Neuron (in vitro differentiated cells): ENCODE measurements around the gene ZNF785.
"Not testable (repeated sequence)": the region's sequence is repeated elsewhere in the genome, so short reads cannot be mapped to it uniquely, and the experiment has no call there.

Experiments used
- H2AFZ ChIP-seq: one replicate; pipeline ENCODE4 v1.6.1; 2013; ENCODE audit warnings: low read depth, mild to moderate bottlenecking, inconsistent platforms, low read length, moderate library complexity
- H3K27me3 ChIP-seq: one replicate; pipeline ENCODE4 v1.6.1; 2013; ENCODE audit warnings: low read length; ENCODE audit not compliant: insufficient read depth
- H3K36me3 ChIP-seq: one replicate; pipeline ENCODE4 v1.6.1; 2013; ENCODE audit warnings: low read length; ENCODE audit not compliant: insufficient read depth
- H3K4me1 ChIP-seq: one replicate; pipeline ENCODE4 v1.6.1; 2013; ENCODE audit warnings: low read length; ENCODE audit not compliant: insufficient read depth
- H3K4me3 ChIP-seq: 2 replicates; pipeline ENCODE4 v1.5.1; 2013; ENCODE audit warnings: mild to moderate bottlenecking, low read length, moderate library complexity
- H3K9me3 ChIP-seq: one replicate; pipeline ENCODE4 v1.6.1; 2013; ENCODE audit warnings: low read length

ZNF785 gene

DNA sequence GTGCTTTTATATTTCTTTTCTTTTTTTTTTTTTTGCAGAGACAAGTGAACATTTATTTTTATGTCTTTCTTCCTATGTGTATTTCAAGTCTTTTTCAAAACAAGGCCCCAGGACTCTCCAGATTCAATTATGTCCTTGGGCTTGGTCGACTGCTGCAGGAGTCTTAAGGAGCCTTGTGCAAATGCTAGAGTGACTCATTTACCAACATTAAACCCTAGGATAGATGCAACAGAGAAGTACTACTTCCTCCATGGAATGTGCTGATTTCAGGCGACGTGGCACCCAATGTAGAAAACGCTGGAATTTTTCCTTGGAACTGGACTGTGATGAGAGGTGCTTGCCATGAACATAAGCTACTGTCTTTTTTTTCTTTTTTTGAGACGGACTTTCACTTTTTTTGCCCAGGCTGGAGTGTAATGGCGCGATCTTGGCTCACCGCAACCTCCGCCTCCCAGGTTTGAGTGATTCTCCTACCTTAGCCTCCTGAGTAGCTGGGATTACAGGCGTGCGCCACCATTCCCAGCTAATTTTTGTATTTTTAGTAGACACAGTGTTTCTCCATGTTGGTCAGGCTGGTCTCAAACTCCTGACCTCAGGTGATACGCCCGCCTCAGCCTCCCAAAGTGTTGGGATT is 49.0 kb downstream of the ZNF785 start:
- not testable (repeated sequence) for H3K9me3 ChIP-seq, H3K4me3 ChIP-seq, H2AFZ ChIP-seq, H3K36me3 ChIP-seq, H3K27me3 ChIP-seq
- H3K4me1 ChIP-seq, result peaks cover 14% of the 10 kb centered on the region

DNA sequence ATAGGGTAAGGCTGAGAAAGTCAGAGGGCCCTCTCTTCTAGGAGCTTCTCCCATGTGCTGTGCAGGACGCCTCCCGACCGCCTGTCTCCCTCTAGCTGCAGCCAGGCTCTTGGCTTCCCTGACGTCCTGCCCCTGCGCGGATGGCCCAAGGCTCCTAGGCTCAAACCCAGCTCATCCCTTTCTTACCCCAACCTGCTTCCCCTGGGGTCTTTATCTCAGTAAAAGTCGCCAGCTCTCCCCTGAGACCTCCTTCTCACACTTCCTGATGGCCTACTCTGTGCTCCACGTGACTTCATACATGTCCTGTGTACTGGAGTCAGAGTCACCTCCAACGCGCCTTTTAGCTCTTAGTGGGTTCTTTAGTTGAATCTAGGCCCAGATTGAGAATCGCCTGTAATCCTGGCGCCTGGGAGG is 49.7 kb downstream of the ZNF785 start:
- H3K36me3 ChIP-seq, result no peaks in the 10 kb centered on the region
- no peaks in the 10 kb centered on the region for H3K27me3 ChIP-seq
- peak overlapping the region; percentile 78 for H2AFZ ChIP-seq
- peaks cover 7% of the 10 kb centered on the region for H3K4me1 ChIP-seq
- H3K9me3 ChIP-seq, result no peaks in the 10 kb centered on the region
- peak overlapping the region; percentile 63 for H3K4me3 ChIP-seq

DNA sequence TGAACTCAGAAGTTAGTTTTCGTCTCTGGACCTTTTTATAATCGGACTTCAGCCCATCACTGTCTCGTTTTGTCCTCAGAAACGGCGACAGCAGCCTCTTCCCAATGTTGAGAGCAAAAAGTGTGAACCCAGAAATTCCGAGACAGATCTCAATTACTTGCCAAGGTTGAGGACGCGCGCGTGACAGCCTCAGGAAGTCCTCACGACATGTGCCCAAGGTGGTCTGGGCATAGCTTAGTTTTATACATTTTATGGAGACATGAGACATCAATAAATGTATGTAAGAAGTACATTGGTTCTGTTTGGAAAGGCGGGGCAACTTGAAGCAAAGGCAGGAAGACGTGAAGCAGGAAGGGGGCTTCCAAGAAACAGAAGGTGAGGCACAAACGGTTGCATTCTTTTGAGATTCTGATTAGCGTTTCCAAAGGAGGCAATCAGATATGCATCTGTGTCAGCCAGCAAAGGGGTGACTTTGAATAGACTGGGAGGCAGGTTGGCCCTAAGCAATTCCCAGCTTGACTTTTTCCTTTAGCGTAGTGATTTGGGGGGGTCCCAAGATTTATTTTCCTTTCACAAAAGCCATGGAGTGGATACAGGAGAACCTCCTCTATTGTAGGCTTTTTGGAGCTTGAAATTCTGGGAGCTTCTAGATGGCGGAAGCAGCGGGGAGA is 50.3 kb downstream of the ZNF785 start:
- H3K9me3 ChIP-seq, result no peaks in the 10 kb centered on the region
- H3K4me3 ChIP-seq, result peak overlapping the region; percentile 63
- H3K4me1 ChIP-seq, result peaks cover 7% of the 10 kb centered on the region
- H3K27me3 ChIP-seq, result no peaks in the 10 kb centered on the region
- H3K36me3 ChIP-seq, result no peaks in the 10 kb centered on the region
- H2AFZ ChIP-seq, result peak overlapping the region; percentile 78

DNA sequence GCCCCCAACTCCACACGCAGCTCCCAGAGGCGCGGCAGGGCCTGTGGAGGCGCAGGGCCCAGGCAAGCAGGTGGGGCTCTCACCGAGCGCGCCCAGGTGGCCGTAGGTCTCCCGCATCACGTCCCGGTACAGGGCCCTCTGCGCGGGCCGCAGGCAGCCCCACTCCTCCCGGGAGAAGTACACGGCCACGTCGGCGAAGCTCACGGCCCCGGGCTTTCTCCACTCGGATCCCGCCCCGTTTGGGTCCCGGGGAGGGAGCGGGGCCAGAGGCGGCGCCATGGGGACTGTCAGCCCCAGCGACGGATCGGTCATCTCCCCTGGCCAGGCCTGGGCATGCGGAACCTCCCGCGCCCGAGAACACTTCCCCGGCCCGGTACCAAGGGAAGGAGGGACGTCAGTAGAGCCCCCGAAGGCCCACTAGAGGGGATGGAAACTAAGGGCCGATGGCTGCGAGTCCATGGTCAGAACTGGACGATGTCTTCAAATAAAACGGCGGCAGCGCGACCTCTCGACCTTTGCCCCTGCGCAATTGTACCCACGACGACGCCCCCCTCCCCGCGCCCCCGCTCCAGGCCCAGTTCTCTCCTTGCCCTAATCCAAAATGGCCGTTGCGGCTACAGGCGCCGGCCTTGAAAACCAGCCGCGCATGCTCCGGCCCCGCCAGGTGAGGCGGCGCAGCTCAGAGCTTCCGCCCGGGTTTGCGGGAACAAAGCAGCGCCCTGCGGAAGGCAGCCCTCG is 51.0 kb downstream of the ZNF785 start, which contains the start of gene ZNF747:
Gene ZNF747, minus strand, starts transcription at position 491 of the 738 bp plus-strand sequence. Its CDS starts 179 bp downstream, at position 312.
- Histone ChIP-seq H3K4me1 (peaks cover 7% of the 10 kb centered on the region), H3K27me3 (no peaks in the 10 kb centered on the region), H3K36me3 (no peaks in the 10 kb centered on the region), H2AFZ (peak within 1 kb of the TSS; percentile 78), H3K4me3 (peak within 1 kb of the TSS; percentile 63), H3K9me3 (no peaks in the 10 kb centered on the region)

DNA sequence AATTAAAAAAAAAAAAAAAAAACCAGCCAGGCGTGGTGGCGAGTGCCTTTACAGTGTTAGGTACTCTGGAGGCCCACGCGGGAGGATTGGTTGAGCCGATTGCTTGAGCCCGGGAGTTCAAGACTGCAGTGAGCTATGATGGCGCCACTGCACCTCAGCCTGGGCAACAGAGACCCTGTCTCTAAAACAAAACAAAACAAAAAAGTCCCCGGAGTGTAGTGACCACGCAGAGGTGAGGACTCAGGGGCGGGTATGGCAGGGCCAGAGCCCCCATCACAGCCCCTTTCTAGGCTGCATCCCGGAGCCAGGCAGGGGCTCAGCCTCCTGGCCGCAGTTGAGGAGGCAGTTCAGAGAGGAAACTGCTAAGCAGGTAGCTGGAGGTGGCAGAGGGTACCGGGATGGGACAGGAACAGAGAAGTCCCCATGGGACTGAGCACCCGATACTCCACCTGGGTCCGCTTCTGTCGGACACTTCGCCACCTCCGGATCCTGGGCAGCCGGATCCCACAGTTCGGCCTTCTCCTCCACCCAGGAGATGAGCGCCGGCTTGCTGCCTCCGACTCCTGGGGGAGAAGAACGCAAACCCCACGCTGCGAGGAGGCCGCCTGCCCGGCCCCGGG is 51.6 kb downstream of the ZNF785 start:
- H3K27me3 ChIP-seq, result no peaks in the 10 kb centered on the region
- H3K4me3 ChIP-seq, result peak overlapping the region; percentile 63
- H3K36me3 ChIP-seq, result no peaks in the 10 kb centered on the region
- peak overlapping the region; percentile 78 for H2AFZ ChIP-seq
- no peaks in the 10 kb centered on the region for H3K9me3 ChIP-seq
- peaks cover 7% of the 10 kb centered on the region for H3K4me1 ChIP-seq

- no peaks in the 10 kb centered on the region for H3K9me3 ChIP-seq
- no peak overlapping the region for H2AFZ ChIP-seq
- no peaks in the 10 kb centered on the region for H3K27me3 ChIP-seq
- no peaks in the 10 kb centered on the region for H3K36me3 ChIP-seq
- no peak overlapping the region for H3K4me3 ChIP-seq
- H3K4me1 ChIP-seq, result peaks cover 7% of the 10 kb centered on the region
Observed at GRCh38 chr16:30533146-30533522, 52.4 kb downstream of the ZNF785 start.

- Histone ChIP-seq H3K9me3 (no peaks in the 10 kb centered on the region), H2AFZ (no peak overlapping the region), H3K4me3 (no peak overlapping the region), H3K27me3 (no peaks in the 10 kb centered on the region), H3K4me1 (peaks cover 12% of the 10 kb centered on the region), H3K36me3 (no peaks in the 10 kb centered on the region)
Observed at GRCh38 chr16:30532285-30533145, 53.0 kb downstream of the ZNF785 start.
